ENCODE results near the gene EFCAB5. TPM values are rescaled to one million over a fixed set of nuclear protein-coding genes. Genes with fewer than 3 reads are reported as not detected.

EFCAB5 gene
- total and polyA plus RNA-seq, 2 of the 13 experiments (the other 11 are each of a cell fraction or from before 2014, with no cell fraction given) = 0.15 TPM; not detected in 1

- DNase-seq (ENCODE audit: low spot score) = no peak
- Histone ChIP-seq H3K9me3 (ENCODE audit: low read length) (no peaks in the 10 kb centered on the region), H3K27ac (ENCODE audit: extremely low read length, insufficient read depth, low read length) (no peak overlapping the region), H3K79me2 (ENCODE audit: insufficient read depth, low read length) (no peaks in the 10 kb centered on the region), H2AFZ (ENCODE audit: low read length) (no peak overlapping the region), H3K4me2 (ENCODE audit: low read depth, low read length) (no peak overlapping the region), H3K27me3 (ENCODE audit: control insufficient read depth in 1 of 2, insufficient read depth in 2 of 2, low read length in 2 of 2) (no peaks in the 10 kb centered on the region), H3K4me1 (ENCODE audit: insufficient read depth, low read length) (no peaks in the 10 kb centered on the region), H3K4me3 (replicated peaks in 1 of 3; ENCODE audit: insufficient read depth in 1 of 3, low read depth in 2 of 3, low read length in 3 of 3) (no peak overlapping the region), H3K36me3 (replicated peaks in 1 of 2; ENCODE audit: control insufficient read depth in 1 of 2, insufficient read depth in 2 of 2, low read length in 2 of 2) (no peaks in the 10 kb centered on the region), H4K20me1 (ENCODE audit: insufficient read depth, low read length) (no peaks in the 10 kb centered on the region), H3K9ac (ENCODE audit: insufficient read depth, low read depth, low read length) (no peak overlapping the region)
- ChIA-PET POLR2A (no interaction called here), CTCF (ENCODE audit: low intra/inter-chr PET ratio, low total read pairs) (no interaction called here)
- no peak for FAIRE-seq
- ATAC-seq = no peak
- WGBS (ENCODE audit: low lambda C conversion rate) = 22% methylated on average over 3 of the region's 3 CpGs
- no TSS peak for BruUV-seq (replicated peaks)
- intact Hi-C loops (cut with micrococcal nuclease; ENCODE audit: unreplicated experiment) = no loop called here
- TF ChIP-seq ZEB1 (IDR thresholded peaks at IDR 0.05; ENCODE audit: insufficient replicate concordance, low read depth) = no peak
- TF ChIP-seq NFE2L1 (CRISPR knock-in tag; IDR thresholded peaks at IDR 0.05; ENCODE audit: borderline replicate concordance) = no peak
- TF ChIP-seq EED (CRISPR knock-in tag; IDR thresholded peaks at IDR 0.05) = no peak
- in situ Hi-C loops (cut with HindIII; ENCODE audit: extremely low pct_ligation_motif_present, low pct_unique_long_range_greater_than_20kb) = no loop called here
Measured at GRCh38 chr17:30000001-30000754, 58.7 kb downstream of the EFCAB5 start.

- Histone ChIP-seq H3K27me3 (ENCODE audit: control insufficient read depth in 1 of 2, insufficient read depth in 2 of 2, low read length in 2 of 2) (no peaks in the 10 kb centered on the region), H3K27ac (ENCODE audit: extremely low read length, insufficient read depth, low read length) (no peak overlapping the region), H3K4me3 (replicated peaks in 1 of 3; ENCODE audit: insufficient read depth in 1 of 3, low read depth in 2 of 3, low read length in 3 of 3) (no peak overlapping the region), H3K36me3 (replicated peaks in 1 of 2; ENCODE audit: control insufficient read depth in 1 of 2, insufficient read depth in 2 of 2, low read length in 2 of 2) (no peaks in the 10 kb centered on the region), H3K4me2 (ENCODE audit: low read depth, low read length) (no peak overlapping the region), H3K9me3 (ENCODE audit: low read length) (no peaks in the 10 kb centered on the region), H3K79me2 (ENCODE audit: insufficient read depth, low read length) (no peaks in the 10 kb centered on the region), H3K9ac (ENCODE audit: insufficient read depth, low read depth, low read length) (no peak overlapping the region), H3K4me1 (ENCODE audit: insufficient read depth, low read length) (no peaks in the 10 kb centered on the region), H2AFZ (ENCODE audit: low read length) (no peak overlapping the region), H4K20me1 (ENCODE audit: insufficient read depth, low read length) (no peaks in the 10 kb centered on the region)
- ChIA-PET CTCF (ENCODE audit: low intra/inter-chr PET ratio, low total read pairs) (no interaction called here), POLR2A (no interaction called here)
- no peak for TF ChIP-seq KAT2B (IDR thresholded peaks at IDR 0.05; ENCODE audit: borderline replicate concordance, low read depth, low read length)
- TF ChIP-seq MLX (CRISPR knock-in tag; IDR thresholded peaks at IDR 0.05) = no peak
- TF ChIP-seq CENPX (CRISPR knock-in tag; IDR thresholded peaks at IDR 0.05) = no peak
- TF ChIP-seq AKAP8 (CRISPR knock-in tag; IDR thresholded peaks at IDR 0.05) = no peak
- TF ChIP-seq THAP7 (CRISPR knock-in tag; IDR thresholded peaks at IDR 0.05) = no peak
- no peak for TF ChIP-seq NFIB (CRISPR knock-in tag; IDR thresholded peaks at IDR 0.05; ENCODE audit: borderline replicate concordance)
- no peak for TF ChIP-seq YEATS2 (CRISPR knock-in tag; IDR thresholded peaks at IDR 0.05; ENCODE audit: borderline replicate concordance)
- no peak for TF ChIP-seq DPF2 (CRISPR knock-in tag; IDR thresholded peaks at IDR 0.05; ENCODE audit: borderline replicate concordance, low read depth)
- no peak for TF ChIP-seq STAT6 (CRISPR knock-in tag; IDR thresholded peaks at IDR 0.05; ENCODE audit: borderline replicate concordance)
- TF ChIP-seq HMG20A (CRISPR knock-in tag; IDR thresholded peaks at IDR 0.05; ENCODE audit: borderline replicate concordance) = no peak
- no peak for TF ChIP-seq ZNF33A (CRISPR knock-in tag; IDR thresholded peaks at IDR 0.05; ENCODE audit: borderline replicate concordance)
- no peak for TF ChIP-seq BORCS8-MEF2B (CRISPR knock-in tag; IDR thresholded peaks at IDR 0.05)
- in situ Hi-C loops (cut with HindIII; ENCODE audit: extremely low pct_ligation_motif_present, low pct_unique_long_range_greater_than_20kb) (no loop called here), intact Hi-C loops (cut with micrococcal nuclease; ENCODE audit: unreplicated experiment) (no loop called here)
- WGBS (ENCODE audit: low lambda C conversion rate) = 0% methylated on average over 2 of the region's 2 CpGs
- no peak for DNase-seq (ENCODE audit: low spot score)
- no peak for FAIRE-seq
- no TSS peak for BruUV-seq (replicated peaks)
- ATAC-seq = no peak
Measured at GRCh38 chr17:30000755-30001257, 59.4 kb downstream of the EFCAB5 start.
